ENCODE data around the gene STAM.

- TF ChIP-seq EP300 (IDR thresholded peaks at IDR 0.05; ENCODE audit: borderline replicate concordance) (no peak), EGR1 (IDR thresholded peaks at IDR 0.05) (no peak), CREB1 (IDR thresholded peaks at IDR 0.05; ENCODE audit: low read depth) (no peak)
Measured at GRCh38 chr10:17756557-17757217, 112.7 kb downstream of the STAM start.

Data from Ishikawa (cell line).